ENCODE data around the gene UGT1A8. TPM values are rescaled to one million over a fixed set of nuclear protein-coding genes. Genes with fewer than 3 reads are reported as not detected.

Gene UGT1A8
- total and polyA plus RNA-seq, 2 experiments from 2014 or later: 0.45 TPM; not detected in 1

DNA sequence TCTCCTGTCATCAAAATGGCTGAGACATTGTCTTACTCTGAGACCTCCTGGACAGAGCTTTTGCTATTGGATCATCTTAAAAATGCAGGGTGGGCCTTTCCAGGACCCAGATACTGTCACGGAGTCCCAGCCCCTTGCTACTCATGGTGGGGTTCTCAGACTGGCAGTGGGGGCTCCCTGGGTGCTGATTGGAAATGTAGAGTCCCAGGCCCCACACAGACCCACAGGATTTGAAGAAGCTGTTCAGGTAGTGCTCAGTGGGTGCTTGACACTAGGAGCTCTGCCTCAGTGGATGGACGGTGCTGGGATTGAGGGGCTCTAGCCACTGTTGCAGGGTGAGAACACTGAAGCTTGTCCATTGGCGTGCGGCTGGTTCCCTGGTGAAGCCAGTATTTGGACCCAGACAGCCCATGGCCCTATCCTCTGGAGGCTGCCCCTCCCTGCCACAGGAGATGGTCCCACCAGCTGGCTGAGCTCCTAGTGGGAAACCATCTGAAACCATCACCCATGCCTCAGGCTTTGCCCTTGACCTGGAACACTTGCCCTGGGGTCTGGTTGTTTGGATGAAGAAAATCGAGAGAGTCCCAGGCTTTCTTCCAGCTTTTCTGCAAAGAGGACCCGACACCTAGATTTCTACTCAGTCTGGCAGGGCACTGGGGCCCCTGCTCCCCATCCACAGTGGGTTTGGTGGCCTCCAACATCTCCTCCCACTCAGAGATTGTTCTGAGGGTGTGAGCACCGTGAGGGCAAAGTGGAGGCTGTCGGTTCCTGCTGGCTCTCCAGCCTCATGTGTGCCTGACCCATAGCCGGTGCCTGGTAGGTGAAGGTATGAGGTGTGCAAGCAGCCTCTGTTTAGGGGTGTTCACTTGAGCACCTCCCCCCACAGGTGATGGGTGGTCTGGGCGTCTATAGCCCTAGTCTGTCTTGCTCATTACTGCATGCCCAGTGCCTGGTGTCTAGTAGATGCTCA lies 190.8 kb downstream of the UGT1A8 start (continued):
- TF ChIP-seq ZNF462 (CRISPR knock-in tag; IDR thresholded peaks at IDR 0.05) (no peak), ZNF114 (CRISPR knock-in tag; IDR thresholded peaks at IDR 0.05) (no peak), ETS1 (IDR thresholded peaks at IDR 0.05) (no peak), CREB1 (CRISPR knock-in tag; IDR thresholded peaks at IDR 0.05; ENCODE audit: low read depth) (no peak), STAT1 (IDR thresholded peaks at IDR 0.05; ENCODE audit: unreplicated experiment) (no peak), JUNB (IDR thresholded peaks at IDR 0.05; ENCODE audit: unreplicated experiment) (no peak)

DNA sequence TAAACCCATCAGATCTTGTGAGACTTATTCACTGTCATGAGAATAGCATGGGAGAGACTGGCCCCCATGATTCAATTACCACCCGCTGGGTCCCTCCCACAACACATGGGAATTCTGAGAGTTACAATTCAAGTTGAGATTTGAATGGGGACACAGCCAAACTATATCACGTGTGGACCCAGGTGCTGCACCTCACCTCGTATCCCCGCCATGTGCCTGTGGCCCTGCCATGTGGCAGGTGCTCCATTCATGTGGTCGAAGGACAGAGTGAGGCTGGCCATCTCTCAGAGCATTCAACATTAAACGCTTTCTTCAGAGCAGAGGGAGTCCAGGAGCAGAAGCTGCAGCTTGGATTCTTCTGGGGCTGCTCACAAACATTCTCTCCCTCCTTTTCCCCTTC lies 193.0 kb downstream of the UGT1A8 start:
- H3K36me3 Mint-ChIP-seq (ENCODE audit: low read depth): no peaks in the 10 kb centered on the region
- no peaks in the 10 kb centered on the region for H3K4me1 Mint-ChIP-seq
- H3K4me1 ChIP-seq (ENCODE audit: insufficient read depth): no peaks in the 10 kb centered on the region
- no peak overlapping the region for H3K4me3 ChIP-seq
- H3K4me2 ChIP-seq: no peak overlapping the region
- H3K27me3 ChIP-seq (ENCODE audit: insufficient read depth): no peaks in the 10 kb centered on the region
- H3F3A ChIP-seq (replicated peaks; ENCODE audit: low read depth): no peaks in the 10 kb centered on the region
- no peak for DNase-seq (ENCODE audit: low spot score)
- no peak for ATAC-seq
- peaks cover 2% of the 10 kb centered on the region for H3K27me3 Mint-ChIP-seq (ENCODE audit: insufficient read depth, low read depth, poor library complexity)
- no peaks in the 10 kb centered on the region for H4K20me1 ChIP-seq (replicated peaks; ENCODE audit: insufficient read depth)
- no peak overlapping the region for H2AFZ ChIP-seq
- peaks cover 5% of the 10 kb centered on the region; the same call in 2 of the 3 replicates for H3K9me3 Mint-ChIP-seq
- no peak overlapping the region for H3K27ac Mint-ChIP-seq
- H3K4me3 Mint-ChIP-seq: no peak overlapping the region
- H3K27ac ChIP-seq (ENCODE audit: low read depth): no peak overlapping the region
- H3K36me3 ChIP-seq (ENCODE audit: insufficient read depth): no peaks in the 10 kb centered on the region
- H3K79me2 ChIP-seq (replicated peaks; ENCODE audit: insufficient read depth): no peaks in the 10 kb centered on the region
- H3K9me2 ChIP-seq (ENCODE audit: insufficient read depth): peaks cover 6% of the 10 kb centered on the region
- no peak for TF ChIP-seq POLR2AphosphoS5 (IDR thresholded peaks at IDR 0.05; ENCODE audit: low read depth)
- TF ChIP-seq CTCF (conservative IDR thresholded peaks at IDR 0.05; ENCODE audit: low read depth in 2 of 2): no peak
- TF ChIP-seq REST (IDR thresholded peaks at IDR 0.05; ENCODE audit: unreplicated experiment): no peak
- TF ChIP-seq EZH2phosphoT487 (IDR thresholded peaks at IDR 0.05; ENCODE audit: unreplicated experiment): no peak
- no peak for TF ChIP-seq JUNB (IDR thresholded peaks at IDR 0.05; ENCODE audit: unreplicated experiment)
- no peak for TF ChIP-seq EZH2 (IDR thresholded peaks at IDR 0.05; ENCODE audit: low read depth, unreplicated experiment)
- no peak for TF ChIP-seq ZNF114 (CRISPR knock-in tag; IDR thresholded peaks at IDR 0.05)
